Measurements from ENCODE around the gene FOXE3.
"Not testable (repeated sequence)": the region's sequence is repeated elsewhere in the genome, so short reads cannot be mapped to it uniquely, and the experiment has no call there.

Gene FOXE3

DNA sequence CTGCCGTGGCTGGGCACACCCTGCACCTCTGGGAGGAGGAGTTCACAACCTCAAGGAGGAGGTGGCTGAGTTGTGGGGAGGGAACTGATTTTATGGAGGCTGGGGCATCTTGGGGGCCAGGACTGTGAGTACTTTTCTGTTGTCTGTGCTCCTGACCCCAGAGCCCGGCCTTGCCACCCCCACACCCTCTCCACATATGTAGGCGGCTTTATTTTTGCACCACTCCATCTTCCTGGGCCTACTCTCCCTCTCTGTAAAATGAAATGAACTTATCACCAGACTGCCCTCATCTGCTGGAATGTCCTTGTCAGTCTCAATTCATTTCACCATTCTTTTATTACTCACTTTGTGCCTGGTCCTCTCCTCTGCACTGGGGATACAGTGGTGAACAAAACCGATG is 34.5 kb downstream of the FOXE3 start:
- no peak for DNase-seq

DNA sequence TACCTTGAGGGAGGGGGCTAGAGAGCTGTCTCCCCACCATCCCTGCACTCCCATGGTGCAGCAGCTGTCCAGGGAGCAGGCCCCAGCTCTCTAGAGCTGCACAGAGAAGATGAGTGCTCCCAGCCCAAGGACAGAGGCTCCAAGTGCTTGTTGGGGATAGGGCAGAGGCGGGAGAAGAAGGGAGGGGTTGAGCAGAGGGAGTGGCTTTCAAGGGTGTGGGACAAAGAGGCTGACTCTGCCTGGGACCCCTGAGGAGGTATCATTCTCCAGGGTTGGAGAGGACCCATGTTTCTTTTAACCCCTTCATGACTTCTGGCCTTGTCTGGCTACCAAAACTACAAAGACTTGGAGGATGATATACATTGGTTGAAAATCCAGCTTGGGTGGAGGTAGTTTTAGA is 36.3 kb downstream of the FOXE3 start:
- DNase-seq = no peak

DNA sequence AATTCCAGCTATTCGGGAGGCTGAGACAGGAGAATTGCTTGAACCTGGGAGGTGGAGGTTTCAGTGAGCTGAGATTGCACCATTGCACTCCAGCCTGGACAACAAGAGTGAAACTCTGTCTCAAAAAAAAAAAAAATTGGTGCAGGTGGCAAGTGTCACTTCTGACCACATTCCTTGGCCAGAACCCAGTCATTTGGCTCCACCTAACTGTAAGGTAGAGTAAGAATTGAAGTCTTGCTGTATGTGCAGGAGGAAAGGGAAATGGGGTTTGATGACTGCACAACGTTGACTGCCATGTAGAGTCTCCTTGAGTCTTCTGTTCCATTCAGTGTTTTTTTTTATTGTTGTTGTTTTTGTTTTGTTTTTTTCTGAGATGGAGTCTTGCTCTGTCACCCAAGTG is 37.8 kb downstream of the FOXE3 start:
- DNase-seq = not testable (repeated sequence)

DNA sequence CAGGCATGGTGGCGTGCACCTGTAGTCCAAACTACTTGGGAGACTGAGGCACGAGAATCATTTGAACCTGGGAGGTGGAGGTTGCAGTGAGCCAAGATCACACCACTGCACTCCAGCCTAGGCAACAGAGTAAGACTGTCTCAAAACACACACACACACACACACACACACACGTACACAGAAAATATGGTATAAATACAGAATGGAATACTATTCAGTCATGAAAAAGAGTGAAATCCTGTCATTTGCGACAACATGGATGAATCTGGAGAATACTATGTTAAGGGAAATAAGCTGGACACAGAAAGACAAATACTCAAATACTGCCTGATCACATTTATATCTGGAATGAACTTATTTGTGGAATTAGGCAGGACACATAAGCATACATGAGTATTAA is 40.2 kb downstream of the FOXE3 start:
- no peak for DNase-seq

DNA sequence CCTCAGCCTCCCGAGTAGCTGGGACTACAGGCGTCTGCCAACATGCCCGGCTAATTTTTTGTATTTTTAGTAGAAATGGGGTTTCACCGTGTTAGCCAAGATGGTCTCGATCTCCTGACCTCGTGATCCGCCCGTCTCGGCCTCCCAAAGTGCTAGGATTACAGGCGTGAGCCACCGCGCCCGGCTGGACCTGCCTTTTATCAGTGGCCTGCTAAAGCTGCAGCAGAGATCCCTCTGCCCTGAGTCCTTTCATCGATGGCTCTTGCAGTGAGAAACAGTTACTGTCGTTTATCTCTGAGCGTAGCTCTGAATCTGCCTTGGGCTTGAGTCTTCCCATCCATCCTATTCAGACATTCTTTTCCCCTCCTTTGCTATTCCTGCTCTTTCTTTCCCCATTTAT is 41.5 kb downstream of the FOXE3 start:
- DNase-seq = not testable (repeated sequence)

DNA sequence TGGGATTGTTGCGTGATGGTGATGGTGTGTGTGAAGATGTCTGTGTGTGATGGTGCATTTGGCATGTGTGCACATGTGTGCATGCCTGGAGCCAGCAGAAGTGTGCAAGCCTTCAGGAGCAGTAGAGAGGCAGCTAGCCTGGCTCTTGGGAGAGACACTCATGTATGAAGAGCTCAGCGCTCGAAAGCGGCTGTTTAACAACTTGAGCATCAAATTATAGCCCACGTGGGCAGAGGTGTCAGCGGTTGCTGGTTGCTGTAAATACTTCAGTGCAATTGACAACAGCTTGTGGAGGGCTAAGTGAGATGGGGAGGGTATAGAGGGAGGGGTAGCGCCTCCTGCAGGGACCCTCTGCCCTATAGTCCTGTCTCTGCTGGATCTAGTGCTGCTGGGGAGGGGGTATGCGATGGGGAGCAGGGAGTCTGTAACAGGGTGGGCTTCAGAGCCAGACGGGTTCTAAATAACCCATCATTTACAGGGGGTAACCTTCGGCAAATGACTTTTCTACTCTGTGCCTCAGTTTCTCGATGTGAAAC is 43.2 kb downstream of the FOXE3 start:
- DNase-seq = no peak

DNA sequence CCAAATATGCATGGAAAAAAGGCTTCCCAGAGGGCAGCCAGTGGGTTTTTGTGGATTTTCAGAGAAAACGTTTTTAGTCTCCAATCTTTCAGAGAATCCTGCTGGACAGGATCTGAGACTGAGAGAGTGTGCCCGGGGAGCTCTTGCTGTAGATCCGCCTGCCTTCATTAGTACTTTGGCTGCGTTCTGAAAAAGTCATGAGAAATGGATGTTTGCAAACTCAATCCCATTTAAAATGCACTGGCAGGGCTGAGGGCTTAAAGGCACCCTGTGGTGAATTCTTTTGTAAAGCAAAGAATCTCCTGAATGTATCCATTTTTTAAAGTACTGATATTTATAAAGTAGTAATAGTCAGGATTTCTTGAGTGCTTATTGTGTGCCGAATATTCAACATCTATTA is 44.0 kb downstream of the FOXE3 start:
- DNase-seq = no peak

DNA sequence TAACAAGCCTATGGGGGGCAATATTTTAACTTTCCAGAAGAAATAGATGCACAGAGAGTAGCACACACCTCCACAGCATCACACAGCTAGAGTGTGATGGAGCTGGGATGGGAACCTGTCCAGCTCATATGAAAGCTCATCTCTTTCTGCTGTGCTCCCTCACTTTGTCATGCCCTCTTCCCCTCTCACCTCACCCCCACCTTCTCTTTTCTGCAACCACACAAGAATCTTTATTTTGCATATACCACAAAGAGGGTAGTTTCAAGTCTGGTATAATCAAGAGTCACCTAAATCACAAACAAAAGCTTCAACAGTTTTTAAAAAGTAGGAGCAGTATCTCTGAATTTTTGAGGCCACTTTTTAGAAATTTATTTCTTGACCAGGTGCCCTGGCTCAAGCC is 44.4 kb downstream of the FOXE3 start:
- no peak for DNase-seq

DNA sequence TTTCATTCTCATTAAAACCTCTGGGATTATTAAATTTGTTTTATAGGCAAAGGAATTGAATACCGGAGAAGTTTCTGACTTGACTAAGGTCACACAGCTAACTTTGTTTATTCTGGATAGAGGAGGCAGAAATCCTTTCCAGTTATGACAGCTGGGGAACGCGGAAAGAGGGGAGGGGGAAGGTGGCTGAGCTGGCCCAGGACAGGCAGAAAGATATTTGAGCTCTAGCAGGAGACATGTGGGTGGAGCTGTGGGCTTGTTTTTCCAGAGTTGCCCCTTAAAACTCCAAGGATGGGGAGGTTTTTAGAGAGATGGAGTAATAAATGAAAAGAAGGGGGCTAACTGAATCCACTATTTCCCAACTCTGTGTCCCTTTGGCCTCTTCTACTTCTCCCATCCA is 49.5 kb downstream of the FOXE3 start:
- DNase-seq = no peak

Measured in T1000 (cell line).